WTC11 (cell line): ENCODE data around the gene DOCK1. TPM values are rescaled to one million over a fixed set of nuclear protein-coding genes. Genes with fewer than 3 reads are reported as not detected.

Source experiments
- ATAC-seq: fragments of 200-7000 bp; cut with Tn5 transposase; 2 replicates; pipeline ENCODE4 v1.10.0; 2021; ENCODE audit warnings: mild to moderate bottlenecking, moderate library complexity
- CTCF ChIA-PET: fragments of 300-600 bp; sonication (Branson Sonifier 250); formaldehyde crosslinking; loops from one replicate; lab custom pipeline; 2021; ENCODE audit warnings: antibody characterized with exemption; lab: Charles Lee
- POLR2A ChIA-PET: fragments of 350-600 bp; sonication (Branson Sonifier 250); formaldehyde crosslinking; loops from one replicate; lab custom pipeline; 2021; ENCODE audit warnings: antibody characterized with exemption; lab: Charles Lee
- DNase-seq: peaks from one replicate; pipeline ENCODE4 v3.0.0; 2021; ENCODE audit warnings: low spot score
- H3K27ac Mint-ChIP-seq: 2 replicates; pipeline ENCODE4 v1.8.0; 2021; ENCODE audit warnings: mixed read lengths
- H3K27me3 Mint-ChIP-seq: 2 replicates; pipeline ENCODE4 v1.8.0; 2021; ENCODE audit warnings: low read depth, mild to moderate bottlenecking, moderate library complexity, mixed read lengths
- H3K36me3 Mint-ChIP-seq: 2 replicates; pipeline ENCODE4 v1.8.0; 2021; ENCODE audit warnings: mixed read lengths
- H3K4me1 Mint-ChIP-seq: 2 replicates; pipeline ENCODE4 v1.8.0; 2022; ENCODE audit warnings: mixed read lengths
- H3K4me3 Mint-ChIP-seq: 2 replicates; pipeline ENCODE4 v1.8.0; 2021; ENCODE audit warnings: mild to moderate bottlenecking, moderate library complexity, mixed read lengths
- H3K9me3 Mint-ChIP-seq: 2 replicates; pipeline ENCODE4 v1.8.0; 2021; ENCODE audit warnings: mixed read lengths
- ARID4B ChIP-seq: sonication (generic); formaldehyde crosslinking; IDR thresholded peaks from 2 replicates; pipeline ENCODE4 v1.8.0; 2023; ENCODE audit warnings: missing genetic modification reagents, mild to moderate bottlenecking, borderline replicate concordance
- E2F4 ChIP-seq: sonication (generic); formaldehyde crosslinking; IDR thresholded peaks from 2 replicates; pipeline ENCODE4 v1.8.1; 2022; ENCODE audit warnings: low read depth, mild to moderate bottlenecking, moderate library complexity, missing genetic modification reagents, borderline replicate concordance
- EMX1 ChIP-seq: fragments of 250-450 bp; sonication (Bioruptor Pico); IDR thresholded peaks from 2 replicates; pipeline ENCODE4 v1.8.0; 2021; ENCODE audit warnings: mild to moderate bottlenecking
- ERG ChIP-seq: fragments of 250-450 bp; sonication (Bioruptor Pico); IDR thresholded peaks from 2 replicates; pipeline ENCODE4 v1.8.0; 2021; ENCODE audit warnings: mild to moderate bottlenecking
- ETV6 ChIP-seq: sonication (generic); formaldehyde crosslinking; IDR thresholded peaks from 2 replicates; pipeline ENCODE4 v1.8.1; 2022; ENCODE audit warnings: mild to moderate bottlenecking, missing genetic modification reagents
- GRHL2 ChIP-seq: fragments of 250-450 bp; sonication (Bioruptor Pico); IDR thresholded peaks from 2 replicates; pipeline ENCODE4 v1.8.0; 2022; ENCODE audit warnings: mild to moderate bottlenecking, moderate library complexity; ENCODE audit not compliant: insufficient replicate concordance, severe bottlenecking
- GTF2I ChIP-seq: fragments of 250-450 bp; sonication (Bioruptor Pico); conservative IDR thresholded peaks from 2 replicates; pipeline ENCODE4 v1.4.0; 2021; ENCODE audit warnings: mild to moderate bottlenecking
- HMGXB4 ChIP-seq: sonication (generic); formaldehyde crosslinking; IDR thresholded peaks from 2 replicates; pipeline ENCODE4 v1.8.1; 2023; ENCODE audit warnings: mild to moderate bottlenecking, moderate library complexity, missing genetic modification reagents
- IRF1 ChIP-seq: sonication (generic); formaldehyde crosslinking; IDR thresholded peaks from 2 replicates; pipeline ENCODE4 v1.8.0; 2023; ENCODE audit warnings: missing genetic modification reagents
- IRF2 ChIP-seq: sonication (generic); formaldehyde crosslinking; IDR thresholded peaks from 2 replicates; pipeline ENCODE4 v1.8.0; 2022; ENCODE audit warnings: low read depth, missing genetic modification reagents, borderline replicate concordance
- NFYB ChIP-seq: sonication (generic); formaldehyde crosslinking; conservative IDR thresholded peaks from 2 replicates; pipeline ENCODE4 v1.8.0; 2022; ENCODE audit warnings: low read depth, missing genetic modification reagents
- OVOL2 ChIP-seq: fragments of 250-450 bp; sonication (Bioruptor Pico); IDR thresholded peaks from 2 replicates; pipeline ENCODE4 v1.9.0; 2021; ENCODE audit warnings: mild to moderate bottlenecking, borderline replicate concordance
- PRRX2 ChIP-seq: fragments of 250-450 bp; sonication (Bioruptor Pico); IDR thresholded peaks from 2 replicates; pipeline ENCODE4 v1.8.0; 2021; ENCODE audit warnings: mild to moderate bottlenecking
- SMAD3 ChIP-seq: sonication (generic); formaldehyde crosslinking; IDR thresholded peaks from 2 replicates; pipeline ENCODE4 v1.8.0; 2022; ENCODE audit warnings: missing genetic modification reagents, mild to moderate bottlenecking, borderline replicate concordance
- TCF7 ChIP-seq: sonication (generic); formaldehyde crosslinking; IDR thresholded peaks from 2 replicates; pipeline ENCODE4 v1.8.0; 2022; ENCODE audit warnings: mild to moderate bottlenecking, low read depth, missing genetic modification reagents, moderate library complexity
- TEAD4 ChIP-seq: sonication (generic); formaldehyde crosslinking; IDR thresholded peaks from 2 replicates; pipeline ENCODE4 v1.8.0; 2022; ENCODE audit warnings: mild to moderate bottlenecking, missing genetic modification reagents
- USF1 ChIP-seq: sonication (generic); formaldehyde crosslinking; IDR thresholded peaks from 2 replicates; pipeline ENCODE4 v1.8.0; 2022; ENCODE audit warnings: mild to moderate bottlenecking, missing genetic modification reagents
- ZNF317 ChIP-seq: sonication (generic); formaldehyde crosslinking; IDR thresholded peaks from 2 replicates; pipeline ENCODE4 v1.8.1; 2023; ENCODE audit warnings: low read depth, mild to moderate bottlenecking, moderate library complexity, missing genetic modification reagents, borderline replicate concordance
- ZNF423 ChIP-seq: fragments of 250-450 bp; sonication (Bioruptor Pico); IDR thresholded peaks from 2 replicates; pipeline ENCODE4 v2.1.2; 2022; ENCODE audit warnings: mild to moderate bottlenecking, moderate library complexity
- total RNA-seq: library from RNA; stranded (reverse); gene quantifications from 3 replicates; pipeline ENCODE4 v1.2.3, GENCODE V29; 2021

Gene DOCK1
- total RNA-seq, 1 experiment from 2014 or later: 52.1 TPM

GRCh38 chr10:126911301-126911700 lies 6.1 kb downstream of the DOCK1 start:
- POLR2A ChIA-PET: no interaction called here
- DNase-seq (no peak), ATAC-seq (no peak)
- Mint-ChIP-seq H3K27me3 (no peaks in the 10 kb centered on the region), H3K9me3 (0 out of 2 replicates have a peak, but pooled peaks cover 4% of the 10 kb centered on the region), H3K4me1 (peaks cover 51% of the 10 kb centered on the region)
- TF ChIP-seq NFYB: no peak
- no peak for TF ChIP-seq TEAD4 (CRISPR knock-in tag)
- TF ChIP-seq E2F4 (CRISPR knock-in tag): no peak
- TF ChIP-seq SMAD3 (CRISPR knock-in tag): no peak
- no peak for TF ChIP-seq USF1
- no peak for TF ChIP-seq IRF2 (CRISPR knock-in tag)
- TF ChIP-seq ZNF317 (CRISPR knock-in tag): no peak
- no peak for TF ChIP-seq HMGXB4
- no peak for TF ChIP-seq ARID4B (CRISPR knock-in tag)
- TF ChIP-seq GRHL2 (CRISPR knock-in tag): no peak
- no peak for TF ChIP-seq TCF7 (CRISPR knock-in tag)
- no peak for TF ChIP-seq ERG (CRISPR knock-in tag)
- no peak for TF ChIP-seq IRF1 (CRISPR knock-in tag)
- no peak for TF ChIP-seq PRRX2
- no peak for TF ChIP-seq ZNF423 (CRISPR knock-in tag)
- TF ChIP-seq GTF2I (CRISPR knock-in tag): no peak
- no peak for TF ChIP-seq ETV6 (CRISPR knock-in tag)
- no peak for TF ChIP-seq OVOL2 (CRISPR knock-in tag)
- TF ChIP-seq EMX1 (CRISPR knock-in tag): no peak
- TF ChIP-seq, all 79 proteins: peak for 0
- Mint-ChIP-seq H3K4me3 (no peak overlapping the region), H3K36me3 (peaks cover 10% of the 10 kb centered on the region; the same call in 1 of the 2 replicates), H3K27ac (peak overlapping the region; percentile 39; the same call in 1 of the 2 replicates)
- CTCF ChIA-PET: no interaction called here
